Measurements from ENCODE around the gene DDX54.

GRCh38 chr12:113200021-113200797 is 14.9 kb upstream of the DDX54 start:
- no peak for TF ChIP-seq CTCF (IDR thresholded peaks at IDR 0.05)
- TF ChIP-seq POLR2A (IDR thresholded peaks at IDR 0.05): no peak

Measured in adrenal gland (tissue), 5 donors.